ENCODE measurements around the gene ZNF723. TPM values are rescaled to one million over a fixed set of nuclear protein-coding genes. Genes with fewer than 3 reads are reported as not detected.
"Not testable (repeated sequence)": the region's sequence is repeated elsewhere in the genome, so short reads cannot be mapped to it uniquely, and the experiment has no call there.

ZNF723 gene
- not detected for polyA plus RNA-seq (2013, experiment 1 of 2)
- not detected for polyA plus RNA-seq (2013, experiment 2 of 2)

DNA sequence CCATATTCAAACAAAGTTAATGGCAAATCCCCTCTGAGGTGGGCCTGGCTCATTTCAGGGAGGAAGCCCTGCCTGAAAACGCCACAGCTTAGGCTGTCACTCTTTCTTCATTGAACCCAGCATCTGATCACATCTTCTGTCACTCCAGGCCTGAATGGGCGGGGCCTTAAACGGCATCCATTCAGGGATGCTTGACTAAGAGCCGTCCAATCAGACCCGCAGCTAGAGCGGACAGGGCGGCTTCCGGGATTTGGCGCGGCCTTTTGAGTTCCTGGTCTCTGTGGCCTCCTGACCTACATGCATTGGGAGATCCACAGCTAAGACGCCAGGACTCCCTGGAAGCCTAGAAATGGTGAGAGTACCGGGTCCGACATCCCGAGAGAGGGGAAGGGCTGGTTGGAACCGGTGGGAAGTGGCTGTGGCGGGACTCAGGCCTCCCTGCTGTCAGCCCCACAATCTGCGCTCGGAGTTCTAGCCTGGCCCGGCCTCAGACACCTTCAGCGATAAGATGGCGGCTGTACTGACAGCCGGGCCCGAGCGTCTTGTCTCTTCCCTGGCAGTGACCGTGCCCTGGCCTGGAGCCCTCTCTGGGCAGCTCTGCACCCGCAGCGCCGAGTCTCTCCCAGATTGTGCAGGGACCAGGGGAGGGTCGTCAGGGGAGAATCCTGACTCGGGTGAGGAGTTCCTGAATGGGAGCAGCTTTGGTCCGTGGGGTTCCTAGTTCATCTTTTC, at the start of gene ZNF723:
Gene ZNF723 (plus strand): TSS at position 261 of the 732 bp plus-strand sequence. CDS start 89 bp downstream, at position 350.
- Histone ChIP-seq H3K4me3 (ENCODE audit: insufficient read depth in 1 of 2, low read depth in 1 of 2, low read length in 2 of 2) (no peak within 1 kb of the TSS), H2BK12ac (ENCODE audit: low read length in 2 of 2) (no peak within 1 kb of the TSS), H3K4me1 (ENCODE audit: control insufficient read depth, insufficient read depth, low read depth, low read length) (no peaks in the 10 kb centered on the region), H3K4me2 (ENCODE audit: low read length, poor library complexity, severe bottlenecking) (no peak within 1 kb of the TSS), H3K27me3 (ENCODE audit: control insufficient read depth in 1 of 2, insufficient read depth in 1 of 2, low read length in 2 of 2) (no peaks in the 10 kb centered on the region), H2BK5ac (ENCODE audit: low read depth, low read length, poor library complexity, severe bottlenecking) (no peak within 1 kb of the TSS), H2AFZ (ENCODE audit: low read depth, low read length) (no peak within 1 kb of the TSS), H3K27ac (ENCODE audit: low read length, poor library complexity, severe bottlenecking) (no peak within 1 kb of the TSS), H3K23ac (ENCODE audit: low read length in 2 of 2) (no peak within 1 kb of the TSS), H4K8ac (ENCODE audit: low read length) (no peak within 1 kb of the TSS), H4K91ac (ENCODE audit: low read length) (no peak within 1 kb of the TSS), H3K9me3 (ENCODE audit: control insufficient read depth, low read length) (peaks cover 55% of the 10 kb centered on the region), H3K9ac (ENCODE audit: low read length) (no peak within 1 kb of the TSS), H3K4ac (ENCODE audit: low read depth in 1 of 2, low read length in 2 of 2) (no peak within 1 kb of the TSS), H3K79me1 (replicated peaks; ENCODE audit: low read length, poor library complexity, severe bottlenecking) (no peaks in the 10 kb centered on the region), H2BK120ac (ENCODE audit: low read depth, low read length) (no peak within 1 kb of the TSS), H2BK15ac (ENCODE audit: low read depth, poor library complexity, severe bottlenecking) (no peak within 1 kb of the TSS), H3K36me3 (ENCODE audit: control insufficient read depth in 1 of 2, insufficient read depth in 2 of 2, low read depth in 1 of 2, low read length in 2 of 2) (no peaks in the 10 kb centered on the region), H3K18ac (ENCODE audit: low read depth in 1 of 2, low read length in 2 of 2) (no peak within 1 kb of the TSS), H3K14ac (ENCODE audit: low read length in 2 of 2) (no peak within 1 kb of the TSS), H2AK5ac (ENCODE audit: low read length, severe bottlenecking) (no peak within 1 kb of the TSS)
- WGBS: 92% methylated on average over 31 of the region's 31 CpGs
- DNase-seq: no peak

DNA sequence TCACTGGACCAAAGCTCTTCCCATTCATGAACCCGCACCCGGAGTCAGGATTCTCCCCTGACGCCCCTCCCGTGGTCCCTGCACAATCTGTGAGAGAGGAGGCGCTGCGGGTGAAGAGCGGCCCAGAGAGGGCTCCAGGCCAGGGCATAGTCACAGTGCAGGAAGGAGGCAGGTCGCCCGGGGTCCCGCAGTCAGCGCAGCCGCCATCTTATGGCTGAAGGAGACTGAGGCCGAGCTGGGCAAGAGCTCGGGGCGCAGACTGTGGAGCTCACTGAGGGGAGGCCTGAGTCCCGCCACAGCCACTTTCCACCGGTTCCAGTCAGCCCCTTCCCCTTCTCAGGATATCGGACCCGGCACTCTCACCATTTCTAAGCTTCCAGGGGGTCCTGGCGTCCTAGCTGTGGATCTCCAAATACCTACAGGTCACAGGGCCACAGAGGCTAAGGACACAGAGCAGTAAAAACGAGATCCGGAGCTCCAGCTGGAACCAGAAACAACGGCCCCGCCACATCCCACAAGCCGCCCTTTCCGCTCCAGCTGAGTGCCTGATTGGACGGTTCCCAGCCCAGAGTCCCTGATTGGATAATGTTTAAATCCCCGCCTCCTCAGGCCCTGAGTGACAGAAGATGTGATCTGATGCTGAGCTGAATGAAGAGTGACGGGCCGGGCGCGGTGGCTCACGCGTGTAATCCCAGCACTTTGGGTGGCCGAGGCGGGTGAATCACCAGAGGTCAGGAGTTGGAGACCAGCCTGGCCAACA, 48.3 kb upstream of the ZNF723 start, which contains the start of gene ZNF99:
Gene ZNF99 (minus strand): TSS at position 501 of the 760 bp plus-strand sequence. CDS start 135 bp downstream, at position 366.
- no peaks in the 10 kb centered on the region for H3K36me3 ChIP-seq (ENCODE audit: control insufficient read depth in 1 of 2, insufficient read depth in 2 of 2, low read depth in 1 of 2, low read length in 2 of 2)
- H3K9me3 ChIP-seq (ENCODE audit: control insufficient read depth, low read length): peaks cover 44% of the 10 kb centered on the region
- no peak within 1 kb of the TSS for H2AK5ac ChIP-seq (ENCODE audit: low read length, severe bottlenecking)
- H3K18ac ChIP-seq (ENCODE audit: low read depth in 1 of 2, low read length in 2 of 2): no peak within 1 kb of the TSS
- no peak within 1 kb of the TSS for H4K91ac ChIP-seq (ENCODE audit: low read length)
- no peak within 1 kb of the TSS for H4K8ac ChIP-seq (ENCODE audit: low read length)
- no peak within 1 kb of the TSS for H3K27ac ChIP-seq (ENCODE audit: low read length, poor library complexity, severe bottlenecking)
- no peak for DNase-seq
- H2BK12ac ChIP-seq (ENCODE audit: low read length in 2 of 2): no peak within 1 kb of the TSS
- no peak within 1 kb of the TSS for H3K23ac ChIP-seq (ENCODE audit: low read length in 2 of 2)
- H3K9ac ChIP-seq (ENCODE audit: low read length): peak within 1 kb of the TSS; percentile 84
- H3K4ac ChIP-seq (ENCODE audit: low read depth in 1 of 2, low read length in 2 of 2): no peak within 1 kb of the TSS
- 86% methylated on average over 36 of the region's 36 CpGs for WGBS
- no peak within 1 kb of the TSS for H3K4me2 ChIP-seq (ENCODE audit: low read length, poor library complexity, severe bottlenecking)
- H3K14ac ChIP-seq (ENCODE audit: low read length in 2 of 2): no peak within 1 kb of the TSS
- no peak within 1 kb of the TSS for H2BK5ac ChIP-seq (ENCODE audit: low read depth, low read length, poor library complexity, severe bottlenecking)
- no peaks in the 10 kb centered on the region for H3K27me3 ChIP-seq (ENCODE audit: control insufficient read depth in 1 of 2, insufficient read depth in 1 of 2, low read length in 2 of 2)
- H2BK120ac ChIP-seq (ENCODE audit: low read depth, low read length): no peak within 1 kb of the TSS
- no peak within 1 kb of the TSS for H2AFZ ChIP-seq (ENCODE audit: low read depth, low read length)
- H3K4me1 ChIP-seq (ENCODE audit: control insufficient read depth, insufficient read depth, low read depth, low read length): no peaks in the 10 kb centered on the region
- H3K79me1 ChIP-seq (replicated peaks; ENCODE audit: low read length, poor library complexity, severe bottlenecking): no peaks in the 10 kb centered on the region
- H2BK15ac ChIP-seq (ENCODE audit: low read depth, poor library complexity, severe bottlenecking): no peak within 1 kb of the TSS
- no peak within 1 kb of the TSS for H3K4me3 ChIP-seq (ENCODE audit: insufficient read depth in 1 of 2, low read depth in 1 of 2, low read length in 2 of 2)

DNA sequence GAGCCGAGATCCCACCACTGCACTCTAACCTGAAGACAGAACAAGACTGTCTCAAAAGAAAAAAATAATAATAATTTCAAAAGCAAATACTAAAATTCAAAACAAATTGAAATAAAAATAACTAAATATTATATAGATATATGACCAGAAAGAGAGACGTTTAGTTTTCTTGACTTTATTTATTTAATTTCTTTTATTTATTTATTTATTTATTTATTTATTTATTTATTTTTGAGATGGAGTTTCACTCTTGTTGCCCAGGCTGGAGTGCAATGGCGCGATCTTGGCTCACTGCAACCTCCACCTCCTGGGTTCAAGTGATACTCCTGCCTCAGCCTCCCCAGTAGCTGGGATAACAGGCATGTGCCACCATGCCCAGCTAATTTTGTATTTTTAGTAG, 39.2 kb upstream of the ZNF723 start:
- H3K4me1 ChIP-seq (ENCODE audit: control insufficient read depth, insufficient read depth, low read depth, low read length); H3K23ac ChIP-seq (ENCODE audit: low read length in 2 of 2); H3K18ac ChIP-seq (ENCODE audit: low read depth in 1 of 2, low read length in 2 of 2); H4K91ac ChIP-seq (ENCODE audit: low read length); H2AK5ac ChIP-seq (ENCODE audit: low read length, severe bottlenecking); H3K27ac ChIP-seq (ENCODE audit: low read length, poor library complexity, severe bottlenecking); H3K4me3 ChIP-seq (ENCODE audit: insufficient read depth in 1 of 2, low read depth in 1 of 2, low read length in 2 of 2); H2BK120ac ChIP-seq (ENCODE audit: low read depth, low read length); DNase-seq; H3K4ac ChIP-seq (ENCODE audit: low read depth in 1 of 2, low read length in 2 of 2); H2BK15ac ChIP-seq (ENCODE audit: low read depth, poor library complexity, severe bottlenecking); H3K9ac ChIP-seq (ENCODE audit: low read length); H4K8ac ChIP-seq (ENCODE audit: low read length); H3K4me2 ChIP-seq (ENCODE audit: low read length, poor library complexity, severe bottlenecking); H2AFZ ChIP-seq (ENCODE audit: low read depth, low read length); H2BK12ac ChIP-seq (ENCODE audit: low read length in 2 of 2); H3K79me1 ChIP-seq (replicated peaks; ENCODE audit: low read length, poor library complexity, severe bottlenecking); H2BK5ac ChIP-seq (ENCODE audit: low read depth, low read length, poor library complexity, severe bottlenecking); H3K14ac ChIP-seq (ENCODE audit: low read length in 2 of 2); H3K36me3 ChIP-seq (ENCODE audit: control insufficient read depth in 1 of 2, insufficient read depth in 2 of 2, low read depth in 1 of 2, low read length in 2 of 2); H3K27me3 ChIP-seq (ENCODE audit: control insufficient read depth in 1 of 2, insufficient read depth in 1 of 2, low read length in 2 of 2): not testable (repeated sequence)
- no CpG with 5 or more reads among the region's 4 CpGs for WGBS
- H3K9me3 ChIP-seq (ENCODE audit: control insufficient read depth, low read length): peaks cover 60% of the 10 kb centered on the region

DNA sequence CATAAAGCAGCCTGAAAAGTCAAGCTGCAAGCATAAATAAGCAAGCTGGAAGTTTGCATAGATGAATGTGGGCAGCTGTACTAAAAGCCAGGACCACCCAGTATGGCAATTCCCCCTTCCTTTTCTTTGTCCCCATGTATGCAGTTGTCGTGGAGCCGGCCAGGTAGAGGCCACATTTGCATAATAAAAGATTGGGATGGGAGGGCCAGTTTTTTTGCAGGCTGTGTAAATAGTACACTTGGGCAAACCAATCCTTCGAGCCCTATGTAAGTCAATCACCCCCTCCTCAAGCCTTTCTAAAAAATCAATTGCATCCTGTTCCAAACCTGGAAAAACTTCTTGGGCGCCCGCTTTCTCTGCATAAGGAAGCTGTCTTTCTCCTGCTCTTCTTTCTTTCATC, 35.1 kb upstream of the ZNF723 start:
- Histone ChIP-seq H3K4me1 (ENCODE audit: control insufficient read depth, insufficient read depth, low read depth, low read length) (no peaks in the 10 kb centered on the region), H4K8ac (ENCODE audit: low read length) (no peak overlapping the region), H3K14ac (ENCODE audit: low read length in 2 of 2) (no peak overlapping the region), H3K18ac (ENCODE audit: low read depth in 1 of 2, low read length in 2 of 2) (no peak overlapping the region), H2BK12ac (ENCODE audit: low read length in 2 of 2) (no peak overlapping the region), H3K79me1 (replicated peaks; ENCODE audit: low read length, poor library complexity, severe bottlenecking) (no peaks in the 10 kb centered on the region), H2AFZ (ENCODE audit: low read depth, low read length) (no peak overlapping the region), H3K4me2 (ENCODE audit: low read length, poor library complexity, severe bottlenecking) (no peak overlapping the region), H3K9ac (ENCODE audit: low read length) (no peak overlapping the region), H3K23ac (ENCODE audit: low read length in 2 of 2) (no peak overlapping the region), H3K27ac (ENCODE audit: low read length, poor library complexity, severe bottlenecking) (no peak overlapping the region), H2BK15ac (ENCODE audit: low read depth, poor library complexity, severe bottlenecking) (no peak overlapping the region), H2BK5ac (ENCODE audit: low read depth, low read length, poor library complexity, severe bottlenecking) (no peak overlapping the region), H3K9me3 (ENCODE audit: control insufficient read depth, low read length) (peaks cover 53% of the 10 kb centered on the region), H3K4ac (ENCODE audit: low read depth in 1 of 2, low read length in 2 of 2) (no peak overlapping the region), H3K27me3 (ENCODE audit: control insufficient read depth in 1 of 2, insufficient read depth in 1 of 2, low read length in 2 of 2) (no peaks in the 10 kb centered on the region), H3K36me3 (ENCODE audit: control insufficient read depth in 1 of 2, insufficient read depth in 2 of 2, low read depth in 1 of 2, low read length in 2 of 2) (no peaks in the 10 kb centered on the region), H2BK120ac (ENCODE audit: low read depth, low read length) (no peak overlapping the region), H4K91ac (ENCODE audit: low read length) (no peak overlapping the region), H3K4me3 (ENCODE audit: insufficient read depth in 1 of 2, low read depth in 1 of 2, low read length in 2 of 2) (no peak overlapping the region), H2AK5ac (ENCODE audit: low read length, severe bottlenecking) (no peak overlapping the region)
- DNase-seq: no peak
- WGBS: 80% methylated on average over 3 of the region's 5 CpGs

Data from mesenchymal stem cell (in vitro differentiated cells and primary cell).